ENCODE measurements around the gene PRKAG2. TPM values are rescaled to one million over a fixed set of nuclear protein-coding genes. Genes with fewer than 3 reads are reported as not detected.

The PRKAG2 gene
- total and polyA plus RNA-seq, 2 of the 8 experiments (the other 6 are each of a cell fraction or from before 2014, with no cell fraction given), result 7.5 to 18.1 TPM

DNA sequence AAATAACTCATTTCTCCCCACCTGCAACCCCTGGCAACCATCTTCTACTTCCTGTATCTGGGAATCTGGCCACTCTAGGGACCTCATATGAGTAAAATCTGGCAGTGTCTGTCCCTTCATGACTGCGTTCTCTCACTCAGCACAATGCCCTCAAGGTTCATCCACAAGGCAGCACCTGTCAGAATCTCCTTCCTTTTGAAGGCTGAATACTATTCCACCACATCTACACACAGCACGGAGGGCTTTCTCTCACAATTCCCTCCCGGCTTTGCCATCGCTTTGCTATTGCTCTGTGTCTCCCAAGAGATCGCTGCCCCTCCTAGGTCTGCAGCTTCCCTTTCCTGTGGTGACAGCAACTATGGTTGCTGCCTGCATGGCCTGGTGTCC lies 182.5 kb downstream of the PRKAG2 start:
- 0 out of 2 replicates have a peak overlapping the region, but pooled peaks have one; percentile 15 for H2BK20ac ChIP-seq (ENCODE audit: low read length)
- no peaks in the 10 kb centered on the region for H3K36me3 ChIP-seq (ENCODE audit: control insufficient read depth in 2 of 4, insufficient read depth in 4 of 4, low read length in 3 of 4)
- DNase-seq (ENCODE audit: low read depth in 1 of 2, low spot score in 2 of 2) (no peak), FAIRE-seq (no peak)
- H2BK5ac ChIP-seq (ENCODE audit: low read depth, low read length), result no peak overlapping the region; the same call in 1 of the 2 replicates
- ChIA-PET CTCF (ENCODE audit: partially characterized antibody) (interaction anchor here (1.4 to 4.3 kb wide), 3 partner anchors 8 to 11 kb away, joined by 5 to 29 read pairs (median 9); no protein-coding TSS in a partner anchor), POLR2A (ENCODE audit: partially characterized antibody) (no interaction called here)
- no peak overlapping the region for H3K23ac ChIP-seq (ENCODE audit: insufficient read length)
- no peak overlapping the region; the same call in 1 of the 2 replicates for H4K8ac ChIP-seq (ENCODE audit: extremely low read depth, insufficient read depth, low read length)
- no peak overlapping the region for H3K9ac ChIP-seq (replicated peaks in 1 of 4; ENCODE audit: extremely low read depth in 1 of 4, low read depth in 3 of 4, low read length in 3 of 4)
- H3K14ac ChIP-seq (ENCODE audit: insufficient read length), result no peak overlapping the region
- H3K4me1 ChIP-seq (replicated peaks in 1 of 4; ENCODE audit: control insufficient read depth in 3 of 4, insufficient read depth in 4 of 4, low read length in 3 of 4), result peaks cover 0 to 15% (median 11%) of the 10 kb centered on the region in 4 experiments; a peak in 6 of 7 replicates
- H2BK12ac ChIP-seq (ENCODE audit: low read depth, low read length), result peak overlapping the region; percentile 53; the same call in 1 of the 2 replicates
- no peak overlapping the region for H3K18ac ChIP-seq (ENCODE audit: extremely low read depth, low read length)
- 0 out of 2 replicates have a peak overlapping the region, but pooled peaks have one; percentile 8 for H2BK15ac ChIP-seq (ENCODE audit: low read length)
- H2AK5ac ChIP-seq (ENCODE audit: low read depth, low read length), result peak overlapping the region; percentile 1; the same call in 1 of the 2 replicates
- H3K56ac ChIP-seq (replicated peaks; ENCODE audit: insufficient read length, low read depth, low read length), result no peak overlapping the region
- H4K20me1 ChIP-seq (replicated peaks in 1 of 2; ENCODE audit: control insufficient read depth in 1 of 2, insufficient read depth in 2 of 2, low read length in 2 of 2), result no peaks in the 10 kb centered on the region
- H3K23me2 ChIP-seq (ENCODE audit: low read depth, low read length), result no peaks in the 10 kb centered on the region
- H2BK120ac ChIP-seq (replicated peaks; ENCODE audit: low read depth, low read length), result no peak overlapping the region
- H3K9me3 ChIP-seq (ENCODE audit: insufficient read depth in 2 of 2, low read depth in 1 of 2, low read length in 1 of 2), result no peaks in the 10 kb centered on the region
- H3K79me2 ChIP-seq (ENCODE audit: control insufficient read depth in 1 of 2, insufficient read depth in 2 of 2, low read length in 2 of 2), result no peaks in the 10 kb centered on the region
- no peak overlapping the region for H3K4me2 ChIP-seq (ENCODE audit: insufficient read depth in 1 of 2, low read depth in 2 of 2, low read length in 2 of 2)
- WGBS, 2 experiments (ENCODE audit: extremely low coverage in 1 of 2, insufficient coverage in 1 of 2, insufficient read length in 1 of 2, insufficient replicate concordance in 2 of 2, low coverage in 1 of 2, low lambda C conversion rate in 2 of 2, missing lambda C conversion rate in 1 of 2), result 88% methylated on average over 5 of the region's 5 CpGs; no CpG with 5 or more reads in 1 of the 2 experiments
- H4K5ac ChIP-seq (ENCODE audit: insufficient read length, low read depth, low read length), result no peak overlapping the region
- H3K4me3 ChIP-seq (ENCODE audit: extremely low read depth in 1 of 4, insufficient read depth in 2 of 4, low read depth in 3 of 4, low read length in 4 of 4), result no peak overlapping the region
- no peak overlapping the region for H2AFZ ChIP-seq (ENCODE audit: low read length)
- no peaks in the 10 kb centered on the region for H3K27me3 ChIP-seq (replicated peaks in 1 of 4; ENCODE audit: control insufficient read depth in 3 of 4, extremely low read depth in 1 of 4, insufficient read depth in 3 of 4, low read length in 3 of 4)
- H3K27ac ChIP-seq (ENCODE audit: low read depth, low read length), result no peak overlapping the region
- H3K4ac ChIP-seq (replicated peaks; ENCODE audit: insufficient read length, low read depth, low read length), result no peak overlapping the region
- no peak overlapping the region for H4K91ac ChIP-seq (replicated peaks; ENCODE audit: insufficient read length, low read length)
- TF ChIP-seq, protein P1, sequence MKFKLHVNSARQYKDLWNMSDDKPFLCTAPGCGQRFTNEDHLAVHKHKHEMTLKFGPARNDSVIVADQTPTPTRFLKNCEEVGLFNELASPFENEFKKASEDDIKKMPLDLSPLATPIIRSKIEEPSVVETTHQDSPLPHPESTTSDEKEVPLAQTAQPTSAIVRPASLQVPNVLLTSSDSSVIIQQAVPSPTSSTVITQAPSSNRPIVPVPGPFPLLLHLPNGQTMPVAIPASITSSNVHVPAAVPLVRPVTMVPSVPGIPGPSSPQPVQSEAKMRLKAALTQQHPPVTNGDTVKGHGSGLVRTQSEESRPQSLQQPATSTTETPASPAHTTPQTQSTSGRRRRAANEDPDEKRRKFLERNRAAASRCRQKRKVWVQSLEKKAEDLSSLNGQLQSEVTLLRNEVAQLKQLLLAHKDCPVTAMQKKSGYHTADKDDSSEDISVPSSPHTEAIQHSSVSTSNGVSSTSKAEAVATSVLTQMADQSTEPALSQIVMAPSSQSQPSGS (IDR thresholded peaks at IDR 0.05; ENCODE audit: low read length), result no peak
- TF ChIP-seq EGR1 (IDR thresholded peaks at IDR 0.05; ENCODE audit: borderline replicate concordance, low read depth, low read length) (no peak), GABPA (IDR thresholded peaks at IDR 0.05; ENCODE audit: borderline replicate concordance, insufficient read depth, low read length) (no peak), JUND (IDR thresholded peaks at IDR 0.05; ENCODE audit: low read length) (no peak), CTBP2 (IDR thresholded peaks at IDR 0.05; ENCODE audit: borderline replicate concordance, insufficient read depth, insufficient read length, low read length) (no peak), RXRA (IDR thresholded peaks at IDR 0.05; ENCODE audit: insufficient read depth, low read depth, low read length) (no peak), KDM5A (IDR thresholded peaks at IDR 0.05; ENCODE audit: low read length) (no peak), KDM4A (IDR thresholded peaks at IDR 0.05; ENCODE audit: low read depth, low read length, severe bottlenecking) (no peak), RBBP5 (IDR thresholded peaks at IDR 0.05; ENCODE audit: borderline replicate concordance, low read depth, low read length) (no peak), JUN (IDR thresholded peaks at IDR 0.05; ENCODE audit: low read depth, low read length) (no peak), CREB1 (IDR thresholded peaks at IDR 0.05) (no peak)
- TF ChIP-seq, protein P2, sequence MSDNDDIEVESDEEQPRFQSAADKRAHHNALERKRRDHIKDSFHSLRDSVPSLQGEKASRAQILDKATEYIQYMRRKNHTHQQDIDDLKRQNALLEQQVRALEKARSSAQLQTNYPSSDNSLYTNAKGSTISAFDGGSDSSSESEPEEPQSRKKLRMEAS (IDR thresholded peaks at IDR 0.05), result no peak
- no peaks in the 10 kb centered on the region for H3K79me1 ChIP-seq (ENCODE audit: low read depth, low read length)

All from H1 (cell line).